Measurements from ENCODE around the gene SLC35A3.
"Not testable (repeated sequence)": the region's sequence is repeated elsewhere in the genome, so short reads cannot be mapped to it uniquely, and the experiment has no call there.

Gene SLC35A3

GRCh38 chr1:100037656-100037926 lies 67.8 kb downstream of the SLC35A3 start:
- DNase-seq: no peak

- peak; percentile 92 for DNase-seq
These were observed 68.3 kb downstream of the SLC35A3 start for GRCh38 chr1:100037927-100038659.

DNA sequence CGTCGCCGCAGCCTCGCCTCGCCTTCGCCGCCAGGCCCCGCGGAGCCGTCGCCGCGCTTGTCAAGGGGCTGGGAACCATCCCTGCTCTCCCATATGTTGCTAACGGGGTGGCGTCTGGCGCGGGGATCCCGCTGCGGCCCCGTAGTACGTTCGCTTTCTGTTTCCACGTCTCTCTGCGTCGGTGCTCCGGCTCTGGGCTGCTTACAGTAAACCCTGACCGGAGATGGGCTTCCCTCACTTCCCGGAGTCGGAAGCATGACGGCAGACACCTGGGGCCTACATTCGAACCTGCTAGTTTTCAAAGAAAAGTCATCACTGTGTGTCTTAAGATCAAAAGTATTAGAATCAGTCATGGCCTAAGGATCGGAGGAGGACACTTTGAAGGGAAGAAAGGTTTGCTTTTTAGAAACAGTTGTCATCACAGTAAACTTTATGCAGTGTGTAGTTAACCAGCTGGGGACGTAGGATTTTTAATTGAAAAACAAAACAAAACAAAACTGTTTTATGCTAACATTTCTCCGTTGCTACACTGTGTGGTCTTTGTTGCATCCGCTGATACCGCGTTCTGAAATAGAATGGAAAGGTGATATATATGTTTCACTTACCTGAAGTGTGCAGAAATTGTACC lies 69.0 kb downstream of the SLC35A3 start:
- peak; percentile 91 for DNase-seq

DNA sequence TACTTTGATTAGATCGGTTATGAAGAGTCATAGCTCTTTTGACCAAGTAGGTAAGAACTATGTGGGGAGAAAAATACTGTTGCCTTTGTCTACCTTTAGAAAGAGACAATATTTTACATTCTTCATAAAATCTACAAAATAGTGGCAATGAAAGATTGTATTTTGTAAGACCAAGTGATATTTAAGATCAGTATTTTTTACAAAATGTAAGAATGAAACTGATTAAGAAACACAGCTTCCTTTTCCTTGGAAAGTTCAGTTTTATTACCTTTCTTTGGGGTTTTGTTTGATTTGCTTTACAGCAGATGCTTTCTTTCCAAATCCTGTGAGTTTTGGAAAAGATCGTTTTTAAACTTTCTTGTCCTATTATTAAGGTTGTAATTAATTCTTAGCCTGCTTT lies 69.8 kb downstream of the SLC35A3 start:
- no peak for DNase-seq

DNA sequence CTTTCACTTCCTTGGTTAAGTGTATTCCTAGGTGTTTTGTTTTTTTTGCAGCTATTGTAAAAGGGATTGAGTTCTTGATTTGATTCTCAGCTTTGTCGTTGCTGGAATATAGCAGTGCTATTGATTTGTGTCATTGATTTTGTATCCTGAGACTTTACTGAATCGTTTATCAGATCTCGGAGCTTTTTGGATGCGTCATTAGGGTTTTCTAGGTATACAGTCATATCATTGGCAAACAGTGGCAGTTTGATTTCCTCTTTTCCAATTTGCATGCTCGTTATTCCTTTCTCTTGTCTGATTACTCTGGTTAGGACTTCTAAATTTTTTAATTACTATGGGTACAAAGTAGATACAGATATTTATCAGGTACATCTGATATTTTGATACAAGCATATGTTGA lies 75.4 kb downstream of the SLC35A3 start:
- DNase-seq: no peak

- not testable (repeated sequence) for DNase-seq
These were observed 77.5 kb downstream of the SLC35A3 start for GRCh38 chr1:100047235-100047708.

DNA sequence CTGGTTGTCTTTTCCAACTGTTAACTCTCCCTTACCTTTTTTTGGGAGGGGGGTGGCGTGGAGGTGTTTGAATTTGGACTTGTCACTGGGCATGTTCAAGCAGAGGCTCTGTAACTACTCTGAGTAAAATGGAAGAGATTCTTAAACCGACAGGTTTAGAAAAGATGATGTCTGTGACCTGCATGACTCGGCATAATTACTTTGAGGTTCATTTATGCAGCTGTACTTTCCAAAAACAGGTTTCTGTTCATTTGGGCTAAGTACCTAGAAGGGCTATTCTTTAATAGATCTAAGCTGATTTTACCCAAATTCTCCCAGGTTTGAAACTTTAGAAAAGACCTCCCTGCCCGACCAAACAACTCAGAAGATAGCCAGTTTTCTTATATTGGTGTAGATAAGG lies 80.3 kb downstream of the SLC35A3 start:
- no peak for DNase-seq

DNA sequence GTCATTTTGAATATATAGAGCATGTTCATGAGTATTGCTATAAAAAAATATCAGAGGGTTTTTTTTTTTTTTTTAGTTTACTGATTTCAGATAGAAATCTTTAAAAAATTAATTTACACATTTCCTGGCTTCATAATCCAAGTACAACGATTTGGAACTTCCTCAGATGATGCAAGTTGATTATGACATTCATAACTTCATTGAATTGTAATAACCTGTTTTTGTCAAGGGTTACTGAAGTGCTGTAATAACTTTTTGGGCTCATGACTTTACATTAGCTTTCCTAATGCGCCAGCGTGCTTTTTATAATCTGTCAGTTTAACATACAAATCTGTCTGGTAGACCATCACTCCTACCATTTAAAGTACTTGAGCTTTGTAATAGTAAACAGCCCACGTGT lies 81.6 kb downstream of the SLC35A3 start:
- DNase-seq: no peak

DNA sequence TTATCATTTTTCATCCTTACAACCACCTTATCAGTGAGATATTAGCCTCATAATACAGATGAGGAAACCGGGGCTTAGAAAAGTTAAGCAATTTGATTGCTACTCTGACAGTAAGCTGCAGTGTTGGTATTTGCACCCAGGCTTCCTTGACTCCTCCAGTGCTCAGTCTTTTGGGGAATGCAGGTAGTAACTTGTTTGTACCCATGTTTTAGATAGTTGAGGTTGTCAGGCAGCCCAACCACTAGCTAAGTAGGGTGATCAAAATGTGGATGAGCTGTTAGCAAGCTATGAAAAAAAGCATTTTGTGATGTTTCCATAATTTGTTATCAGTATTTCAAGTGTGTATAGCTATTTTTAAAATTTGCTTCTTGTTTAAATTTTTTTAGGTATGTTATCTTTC lies 82.1 kb downstream of the SLC35A3 start:
- DNase-seq: no peak

DNA sequence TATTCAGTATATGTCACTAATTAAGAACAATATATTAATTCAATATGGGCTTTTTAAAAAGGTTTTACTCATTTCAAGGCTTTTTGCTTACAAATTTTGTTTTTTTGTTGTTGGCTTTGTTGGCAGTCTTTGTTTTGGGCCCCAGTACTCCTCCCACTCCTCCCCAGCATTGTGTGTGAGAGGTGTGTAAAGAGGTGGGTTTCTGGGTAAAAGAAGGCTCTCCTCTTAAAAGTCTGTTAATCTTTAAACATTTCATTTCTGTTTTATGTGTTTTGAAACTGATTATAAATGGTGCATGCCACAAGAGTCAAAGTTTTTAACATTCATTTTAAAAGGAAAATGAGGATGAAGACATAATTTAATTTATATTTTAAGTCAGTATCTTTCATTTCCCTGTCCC lies 83.3 kb downstream of the SLC35A3 start:
- no peak for DNase-seq

- no peak for DNase-seq
These were observed 83.9 kb downstream of the SLC35A3 start for GRCh38 chr1:100053727-100054126.

- DNase-seq: no peak
These were observed 91.9 kb downstream of the SLC35A3 start for GRCh38 chr1:100061681-100062080.

- DNase-seq: no peak
These were observed 95.6 kb downstream of the SLC35A3 start for GRCh38 chr1:100065183-100065968.

- DNase-seq: no peak
These were observed 96.1 kb downstream of the SLC35A3 start for GRCh38 chr1:100065969-100066227.

DNA sequence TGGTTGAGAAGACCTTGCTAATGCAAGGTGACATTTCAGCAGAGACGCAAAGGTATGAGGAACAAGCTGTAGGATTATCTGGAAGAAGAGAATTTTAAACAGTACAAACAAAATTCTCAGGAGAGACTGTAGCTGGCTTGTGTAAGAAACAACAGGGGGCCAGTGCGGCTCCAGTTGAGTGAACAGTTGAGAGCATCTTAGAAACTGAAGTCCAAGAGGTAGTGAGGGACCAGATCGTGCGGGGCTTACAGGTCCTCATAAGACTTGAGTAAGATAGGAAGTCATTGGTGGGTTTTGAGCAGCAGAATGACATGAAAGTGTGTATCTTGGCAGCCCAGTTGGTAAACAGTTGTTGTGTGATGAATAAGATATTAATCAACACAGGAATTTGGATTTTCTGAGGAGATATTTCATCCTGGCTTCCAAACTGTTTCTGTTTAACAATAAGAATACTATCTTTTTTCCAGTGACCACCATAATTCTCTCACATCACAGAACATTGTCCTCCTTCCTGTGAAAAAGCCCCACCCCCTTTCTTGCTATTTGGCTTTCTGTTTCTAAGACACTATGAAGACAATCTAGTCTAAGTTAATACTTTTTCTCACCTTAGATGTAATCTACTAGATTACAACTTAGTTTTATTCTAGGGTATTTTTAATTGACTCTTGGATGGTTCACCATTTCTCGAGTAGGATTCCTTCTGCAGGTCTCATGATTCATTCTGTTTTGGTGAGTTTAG lies 100.6 kb downstream of the SLC35A3 start:
- DNase-seq: no peak

GRCh38 chr1:100073531-100073930 lies 103.7 kb downstream of the SLC35A3 start:
- no peak for DNase-seq

GRCh38 chr1:100074604-100075395 lies 105.0 kb downstream of the SLC35A3 start:
- no peak for DNase-seq

DNA sequence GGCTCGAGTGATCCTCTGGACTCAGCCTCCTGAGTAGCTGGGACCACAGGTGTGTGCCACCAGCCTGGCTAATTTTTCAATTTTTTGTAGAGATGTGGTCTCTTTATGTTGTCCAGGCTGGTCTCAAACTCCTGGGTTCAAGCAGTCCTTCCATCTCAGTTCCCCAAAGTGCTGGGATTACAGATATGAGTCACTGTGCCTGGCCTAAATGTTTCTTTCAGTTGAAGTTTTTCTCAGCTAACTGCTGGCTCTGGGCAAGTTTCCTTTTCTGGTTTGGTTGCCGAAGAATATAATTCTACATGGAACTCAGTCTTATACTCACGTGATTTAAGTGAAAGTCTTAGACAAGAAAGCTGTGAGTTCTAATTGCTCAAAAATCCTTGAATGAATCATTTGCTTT lies 106.0 kb downstream of the SLC35A3 start:
- DNase-seq: peak; percentile 16

- DNase-seq: no peak
These were observed 106.5 kb downstream of the SLC35A3 start for GRCh38 chr1:100076319-100076718.

DNA sequence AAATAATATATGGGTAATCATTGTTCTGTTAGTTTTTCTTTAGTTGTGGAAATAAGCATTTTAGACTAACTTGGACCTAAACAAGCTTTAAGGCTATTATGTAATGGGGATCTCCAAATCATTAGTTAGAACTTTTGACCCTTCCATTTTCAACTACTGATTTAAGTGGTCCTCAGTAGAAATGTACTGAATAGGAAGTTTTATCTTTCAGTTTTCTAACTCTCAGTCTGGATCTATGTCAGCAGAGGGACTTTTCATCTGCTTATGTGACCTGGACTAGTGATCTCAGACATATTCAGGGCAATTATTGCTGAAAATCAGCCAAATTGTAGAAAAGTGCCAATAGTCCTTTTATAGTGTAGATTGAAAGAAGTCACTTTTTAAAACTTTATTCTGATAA lies 106.9 kb downstream of the SLC35A3 start:
- peak; percentile 9 for DNase-seq

DNA sequence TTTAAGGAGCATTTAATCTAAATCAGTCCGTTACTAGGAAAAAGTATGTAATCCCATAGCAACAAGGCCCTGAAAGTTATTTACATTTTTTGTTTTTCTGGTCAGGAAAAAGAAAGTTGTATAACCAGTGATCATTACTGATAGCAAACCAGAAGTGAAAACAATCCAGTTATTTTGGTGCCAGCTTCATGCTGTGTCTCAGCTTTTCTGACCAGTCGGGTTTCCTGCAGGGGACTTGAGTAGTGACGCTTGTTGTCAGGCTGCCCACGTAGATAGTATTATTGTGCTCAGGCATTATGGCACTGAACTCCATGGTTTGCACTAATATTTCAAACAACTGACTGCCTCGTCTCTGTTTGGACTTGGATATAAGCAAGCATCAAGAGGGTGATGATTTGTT lies 107.7 kb downstream of the SLC35A3 start:
- no peak for DNase-seq

DNA sequence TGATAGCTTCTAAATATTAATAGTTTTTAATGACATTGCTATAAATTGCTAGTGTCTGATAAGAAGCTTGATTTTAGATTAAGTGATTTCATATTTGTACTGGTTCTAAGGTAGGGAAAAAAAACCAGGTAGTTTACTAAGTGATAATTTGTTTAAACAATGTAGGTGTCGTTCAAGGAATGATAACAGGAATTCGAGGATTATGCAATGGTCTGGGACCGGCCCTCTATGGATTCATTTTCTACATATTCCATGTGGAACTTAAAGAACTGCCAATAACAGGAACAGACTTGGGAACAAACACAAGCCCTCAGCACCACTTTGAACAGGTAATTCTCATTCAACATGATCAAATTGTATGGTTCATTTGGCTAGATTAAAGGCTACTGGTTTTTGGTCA lies 110.5 kb downstream of the SLC35A3 start:
- DNase-seq: no peak

All from activated CD4-positive, alpha-beta T cell treated with anti-CD3 and anti-CD28 coated beads, Interleukin-2, Interleukin-6, amounts not matched to agents 100 ng/mL and 50 ng/mL, durations not matched to agents 16 hours and 8 hours (primary cell).